ENCODE measurements around the gene RBM6. TPM values are rescaled to one million over a fixed set of nuclear protein-coding genes. Genes with fewer than 3 reads are reported as not detected.

RBM6 gene
- total RNA-seq, 1 donor, result 23.4 TPM

- DNase-seq (ENCODE audit: low read depth in 2 of 3, low spot score in 2 of 3), result peak; percentile 67 to 95 (median 94)
Observed at GRCh38 chr3:50088725-50089608, 149.0 kb downstream of the RBM6 start, which contains the start of gene RBM5. Gene RBM5 (plus strand): TSS chr3:50088919. CDS start chr3:50090435, 1,516 bp downstream.

DNA sequence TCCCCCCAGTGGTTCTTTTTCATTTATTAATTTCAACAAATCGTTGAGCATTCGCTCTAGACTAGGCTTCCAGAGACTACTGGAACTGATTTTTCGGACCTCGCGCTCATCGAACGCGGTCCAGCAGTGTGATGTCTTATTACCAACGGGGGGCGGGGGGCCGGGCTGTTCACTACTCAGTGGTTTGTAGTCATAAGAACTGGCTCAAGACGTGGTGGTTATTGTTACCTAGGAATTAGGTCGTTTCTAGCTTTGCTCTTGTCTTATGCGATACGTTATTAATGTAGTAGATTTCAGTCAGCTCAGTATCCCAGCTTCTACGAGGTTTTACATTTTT, 149.6 kb downstream of the RBM6 start:
- DNase-seq (ENCODE audit: low read depth in 2 of 3, low spot score in 2 of 3), result no peak

DNA sequence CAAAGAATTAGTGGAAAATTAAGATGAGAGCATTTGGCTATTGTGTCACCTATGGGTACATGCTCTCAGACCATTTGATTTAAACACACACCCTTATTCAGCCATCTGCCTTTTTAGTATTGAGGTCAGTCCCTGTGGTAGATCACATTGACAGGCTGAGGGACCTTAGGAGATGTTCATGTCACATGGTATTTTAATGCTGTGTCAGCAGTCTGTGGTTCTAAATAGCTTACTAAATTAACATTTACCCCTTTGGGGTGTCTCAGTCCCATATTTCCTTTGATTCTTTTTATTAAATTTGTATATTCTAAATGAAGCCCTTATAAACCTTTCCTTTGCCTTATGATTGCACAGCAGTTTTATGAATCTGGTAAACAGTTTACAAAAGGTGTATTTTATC, 151.0 kb downstream of the RBM6 start:
- no peak for DNase-seq (ENCODE audit: low read depth in 2 of 3, low spot score in 2 of 3)

DNA sequence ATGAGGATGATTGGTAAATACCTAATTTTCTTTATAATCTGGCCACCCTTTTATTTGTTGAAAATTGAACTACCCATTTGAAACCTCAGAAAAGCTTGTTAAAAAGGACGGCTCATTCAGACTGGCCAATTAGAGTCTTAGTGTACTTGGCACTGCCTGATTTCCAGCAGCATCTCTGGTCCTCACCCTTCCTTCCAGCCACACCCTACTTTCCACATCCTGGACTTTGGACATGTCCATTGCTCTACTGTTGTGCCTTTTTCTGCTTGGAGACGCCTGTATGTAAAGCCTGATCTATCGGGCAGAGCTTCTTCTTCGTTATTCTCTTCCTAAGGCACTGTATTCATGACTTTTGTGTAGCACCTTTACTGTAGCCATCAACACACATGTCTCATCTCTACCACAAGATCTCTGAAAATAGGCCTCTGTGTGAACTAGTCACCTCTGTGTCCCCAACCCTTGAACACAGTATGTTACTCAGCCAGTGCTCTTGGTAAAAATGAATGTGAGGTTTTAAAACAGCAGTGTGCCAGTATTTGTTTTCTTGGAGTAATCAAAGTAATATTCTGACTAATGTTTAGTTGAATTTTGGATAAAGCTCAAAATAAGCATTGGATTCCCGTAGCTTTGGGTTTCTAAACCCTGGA, 155.5 kb downstream of the RBM6 start:
- no peak for DNase-seq (ENCODE audit: low read depth in 2 of 3, low spot score in 2 of 3)

DNA sequence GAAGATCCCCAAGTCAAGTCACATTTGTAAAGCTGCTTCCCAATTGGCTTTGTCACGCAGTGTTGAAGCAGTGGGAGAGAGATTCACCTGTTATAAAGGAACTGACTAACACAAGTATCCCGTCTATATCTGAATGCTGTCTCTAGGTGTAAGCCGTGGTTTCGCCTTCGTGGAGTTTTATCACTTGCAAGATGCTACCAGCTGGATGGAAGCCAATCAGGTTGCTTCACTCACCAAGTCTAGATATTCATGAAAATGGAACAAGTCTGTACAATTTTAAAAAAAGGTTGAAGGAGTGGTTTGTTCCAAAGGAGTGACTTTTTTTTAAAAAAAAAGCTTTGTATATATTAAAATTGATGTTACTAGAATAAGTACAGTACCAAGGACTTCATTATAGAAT, 160.4 kb downstream of the RBM6 start:
- DNase-seq (ENCODE audit: low read depth in 2 of 3, low spot score in 2 of 3), result no peak

GRCh38 chr3:50100956-50101845, 161.3 kb downstream of the RBM6 start:
- DNase-seq (ENCODE audit: low read depth in 2 of 3, low spot score in 2 of 3), result no peak

- no peak for DNase-seq (ENCODE audit: low read depth in 2 of 3, low spot score in 2 of 3)
Observed at GRCh38 chr3:50102558-50102957, 162.6 kb downstream of the RBM6 start.

- DNase-seq (ENCODE audit: low read depth in 2 of 3, low spot score in 2 of 3), result no peak
Observed at GRCh38 chr3:50111757-50112156, 171.8 kb downstream of the RBM6 start.

GRCh38 chr3:50112462-50112861, 172.5 kb downstream of the RBM6 start:
- no peak for DNase-seq (ENCODE audit: low read depth in 2 of 3, low spot score in 2 of 3)

DNA sequence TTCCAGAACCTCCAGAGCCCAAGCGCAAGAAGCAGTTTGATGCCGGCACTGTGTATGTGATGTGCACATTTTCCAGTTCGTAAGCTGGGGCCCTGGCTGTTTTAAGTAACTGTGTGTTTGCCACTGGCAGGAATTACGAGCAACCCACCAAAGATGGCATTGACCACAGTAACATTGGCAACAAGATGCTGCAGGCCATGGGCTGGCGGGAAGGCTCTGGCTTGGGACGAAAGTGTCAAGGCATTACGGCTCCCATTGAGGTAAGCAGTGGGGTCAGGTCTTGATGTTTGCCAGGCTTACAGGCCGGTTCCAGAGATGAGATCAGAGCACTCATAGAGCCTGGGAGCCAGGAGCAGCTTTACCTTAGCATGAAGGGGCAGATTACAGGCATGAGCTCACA, 177.2 kb downstream of the RBM6 start:
- no peak for DNase-seq (ENCODE audit: low read depth in 2 of 3, low spot score in 2 of 3)

GRCh38 chr3:50118237-50118636, 178.3 kb downstream of the RBM6 start:
- DNase-seq (ENCODE audit: low read depth in 2 of 3, low spot score in 2 of 3), result no peak

GRCh38 chr3:50119786-50120185, 179.8 kb downstream of the RBM6 start:
- no peak for DNase-seq (ENCODE audit: low read depth in 2 of 3, low spot score in 2 of 3)

DNA sequence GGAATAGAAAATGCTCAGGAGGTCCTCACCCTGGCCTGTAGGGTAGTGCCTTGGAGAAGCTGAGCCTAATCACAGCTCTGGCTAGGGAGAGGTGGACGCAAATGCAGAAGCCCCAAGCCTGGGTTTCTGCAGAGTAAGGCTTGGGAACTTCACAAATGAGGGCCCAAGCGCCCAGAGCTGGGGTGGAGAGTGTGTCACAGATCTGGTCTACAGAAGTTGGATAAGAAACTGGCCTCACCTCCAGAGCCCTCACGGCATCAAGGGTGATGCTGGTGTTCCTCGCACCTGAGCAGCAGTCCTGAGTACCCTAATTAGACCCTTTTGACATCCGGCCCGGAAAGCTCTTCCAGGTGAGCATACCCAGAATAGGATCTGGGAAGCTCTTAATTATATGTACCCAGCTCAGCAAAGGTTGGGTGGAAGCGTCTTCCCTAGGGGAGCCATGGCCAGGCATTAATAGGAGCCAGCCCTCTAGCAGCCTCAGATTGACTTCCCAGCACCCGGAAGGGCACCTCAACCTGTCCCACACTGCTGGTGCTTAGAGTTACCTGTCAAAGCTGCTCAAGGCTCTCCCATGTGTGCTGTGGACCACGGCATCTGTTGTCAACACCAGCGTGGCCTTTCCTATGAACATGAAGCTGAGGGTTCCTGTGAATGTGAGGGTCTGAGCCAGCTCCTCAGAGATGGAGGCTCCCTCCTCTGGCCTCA, 180.6 kb downstream of the RBM6 start:
- no peak for DNase-seq (ENCODE audit: low read depth in 2 of 3, low spot score in 2 of 3)

GRCh38 chr3:50121072-50122032, 181.4 kb downstream of the RBM6 start:
- peak; percentile 59 to 80 (median 78) for DNase-seq (ENCODE audit: low read depth in 2 of 3, low spot score in 2 of 3)

DNA sequence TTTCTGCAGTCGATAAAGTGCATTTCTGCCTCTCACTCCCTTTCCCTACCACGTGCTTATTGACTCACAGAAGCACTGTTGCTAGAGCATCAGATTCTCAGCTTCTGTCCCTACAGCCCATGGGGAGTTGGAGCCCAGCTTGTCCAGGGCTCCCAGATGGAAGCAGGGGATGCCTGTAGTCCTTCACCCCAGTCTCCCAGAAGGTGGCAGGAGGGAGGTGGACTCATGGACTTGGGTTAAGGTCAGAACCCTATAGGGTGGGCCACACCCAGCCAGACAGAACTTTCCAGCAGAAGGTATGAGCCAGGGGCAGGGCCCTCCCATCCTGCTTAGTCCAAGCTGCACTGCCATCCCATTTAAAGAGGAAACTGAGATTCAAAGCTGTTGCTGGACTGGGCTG, 182.1 kb downstream of the RBM6 start:
- no peak for DNase-seq (ENCODE audit: low read depth in 2 of 3, low spot score in 2 of 3)

DNA sequence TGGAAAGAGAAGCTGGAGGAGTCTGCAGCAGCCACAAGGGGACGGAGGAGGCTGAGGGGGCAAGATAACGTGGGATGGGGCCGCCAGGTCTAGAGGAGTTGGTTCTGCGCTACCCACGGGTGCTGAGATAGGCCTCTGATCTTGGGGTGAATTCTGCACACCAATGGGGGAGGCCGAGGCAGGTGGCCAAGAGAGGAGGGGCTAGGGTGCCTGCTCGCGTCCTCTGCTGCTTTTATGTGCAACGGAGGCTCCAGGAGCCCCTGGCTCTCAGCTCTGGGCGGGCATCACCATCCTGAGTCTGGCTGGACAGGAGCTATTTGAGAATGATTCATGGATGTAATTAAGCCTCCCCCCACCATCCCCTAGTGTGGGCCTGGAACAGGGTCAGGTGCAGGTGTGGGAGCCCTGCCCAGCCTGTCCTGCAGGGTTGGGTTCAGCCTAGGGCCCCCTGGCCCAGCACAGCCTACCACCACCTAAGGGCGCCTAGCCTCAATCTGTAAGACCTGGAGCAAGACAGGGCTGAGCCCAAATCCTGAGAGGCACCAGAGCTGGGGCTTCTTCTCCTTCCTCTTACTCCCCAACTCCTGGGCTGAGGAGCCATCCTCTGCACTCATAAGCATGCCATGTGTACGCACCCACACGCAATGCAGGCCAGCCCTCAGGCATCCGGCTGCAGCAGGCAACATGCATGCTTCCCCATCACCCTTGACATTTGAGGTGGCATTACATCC, 182.9 kb downstream of the RBM6 start:
- no peak for DNase-seq (ENCODE audit: low read depth in 2 of 3, low spot score in 2 of 3)

GRCh38 chr3:50123394-50124051, 183.6 kb downstream of the RBM6 start:
- DNase-seq (ENCODE audit: low read depth in 2 of 3, low spot score in 2 of 3), result peak in 1 of 3 donors; percentile 34

Measured in hematopoietic multipotent progenitor cell (in vitro differentiated cells).